ENCODE measurements around the gene CFAP54. TPM values are rescaled to one million over a fixed set of nuclear protein-coding genes. Genes with fewer than 3 reads are reported as not detected.
A peak's percentile ranks its signal among the peaks of the same experiment; 100 is the strongest.

Gene CFAP54
- total RNA-seq, 1 experiment from 2014 or later = 0.09 TPM

DNA sequence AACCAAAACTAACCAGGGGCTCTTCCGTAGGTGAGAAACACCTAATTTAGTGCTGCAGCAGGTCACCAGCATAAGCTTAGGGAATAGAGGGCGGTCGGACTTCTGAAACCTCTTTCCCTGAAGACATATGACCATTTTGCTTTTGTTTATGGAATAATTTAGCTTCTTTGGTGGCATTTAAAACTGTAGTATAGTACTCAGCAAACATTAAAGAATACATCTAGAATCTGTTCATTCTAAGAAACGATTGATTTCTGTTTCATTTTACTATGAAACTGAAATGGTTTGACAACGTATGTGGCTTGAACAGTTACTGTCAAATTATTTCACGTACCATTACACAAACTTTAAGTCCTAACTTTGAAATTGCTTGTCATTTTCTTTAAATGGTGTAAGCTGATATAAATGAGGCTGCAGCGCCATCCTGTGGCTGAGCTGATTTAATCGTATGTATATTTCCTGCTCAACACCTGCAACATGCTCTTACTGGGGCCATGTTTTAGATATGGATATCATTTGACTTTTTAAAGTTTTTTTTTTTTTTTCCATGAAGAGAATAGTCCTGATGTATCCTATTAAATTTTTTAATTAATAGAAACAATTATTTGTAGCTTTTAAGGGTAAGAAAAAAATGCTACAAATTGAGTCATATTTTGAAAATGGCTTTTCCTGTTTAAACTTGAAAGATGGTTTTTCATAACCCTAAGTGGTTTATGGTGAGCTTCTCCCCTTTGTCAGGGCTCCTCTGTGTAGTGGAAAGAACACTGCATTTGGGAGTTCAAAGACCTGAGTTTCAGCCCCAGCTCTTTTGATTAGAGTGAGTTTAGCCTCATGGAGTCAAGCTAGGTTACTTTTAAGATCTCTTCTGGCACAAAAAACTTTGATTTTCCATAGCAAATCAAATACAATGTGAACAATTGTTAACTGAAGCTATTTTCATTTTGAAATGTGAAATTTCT, 27.4 kb downstream of the CFAP54 start:
- TF ChIP-seq, protein P1, sequence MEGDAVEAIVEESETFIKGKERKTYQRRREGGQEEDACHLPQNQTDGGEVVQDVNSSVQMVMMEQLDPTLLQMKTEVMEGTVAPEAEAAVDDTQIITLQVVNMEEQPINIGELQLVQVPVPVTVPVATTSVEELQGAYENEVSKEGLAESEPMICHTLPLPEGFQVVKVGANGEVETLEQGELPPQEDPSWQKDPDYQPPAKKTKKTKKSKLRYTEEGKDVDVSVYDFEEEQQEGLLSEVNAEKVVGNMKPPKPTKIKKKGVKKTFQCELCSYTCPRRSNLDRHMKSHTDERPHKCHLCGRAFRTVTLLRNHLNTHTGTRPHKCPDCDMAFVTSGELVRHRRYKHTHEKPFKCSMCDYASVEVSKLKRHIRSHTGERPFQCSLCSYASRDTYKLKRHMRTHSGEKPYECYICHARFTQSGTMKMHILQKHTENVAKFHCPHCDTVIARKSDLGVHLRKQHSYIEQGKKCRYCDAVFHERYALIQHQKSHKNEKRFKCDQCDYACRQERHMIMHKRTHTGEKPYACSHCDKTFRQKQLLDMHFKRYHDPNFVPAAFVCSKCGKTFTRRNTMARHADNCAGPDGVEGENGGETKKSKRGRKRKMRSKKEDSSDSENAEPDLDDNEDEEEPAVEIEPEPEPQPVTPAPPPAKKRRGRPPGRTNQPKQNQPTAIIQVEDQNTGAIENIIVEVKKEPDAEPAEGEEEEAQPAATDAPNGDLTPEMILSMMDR (IDR thresholded peaks at IDR 0.05) = peak; percentile 61
- TF ChIP-seq, protein P2, sequence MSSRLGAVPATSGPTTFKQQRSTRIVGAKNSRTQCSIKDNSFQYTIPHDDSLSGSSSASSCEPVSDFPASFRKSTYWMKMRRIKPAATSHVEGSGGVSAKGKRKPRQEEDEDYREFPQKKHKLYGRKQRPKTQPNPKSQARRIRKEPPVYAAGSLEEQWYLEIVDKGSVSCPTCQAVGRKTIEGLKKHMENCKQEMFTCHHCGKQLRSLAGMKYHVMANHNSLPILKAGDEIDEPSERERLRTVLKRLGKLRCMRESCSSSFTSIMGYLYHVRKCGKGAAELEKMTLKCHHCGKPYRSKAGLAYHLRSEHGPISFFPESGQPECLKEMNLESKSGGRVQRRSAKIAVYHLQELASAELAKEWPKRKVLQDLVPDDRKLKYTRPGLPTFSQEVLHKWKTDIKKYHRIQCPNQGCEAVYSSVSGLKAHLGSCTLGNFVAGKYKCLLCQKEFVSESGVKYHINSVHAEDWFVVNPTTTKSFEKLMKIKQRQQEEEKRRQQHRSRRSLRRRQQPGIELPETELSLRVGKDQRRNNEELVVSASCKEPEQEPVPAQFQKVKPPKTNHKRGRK (CRISPR knock-in tag; IDR thresholded peaks at IDR 0.05; ENCODE audit: borderline replicate concordance) = no peak
- DNase-seq (ENCODE audit: low spot score) (peak; percentile 79), ATAC-seq (peak; percentile 28; the same call in 1 of the 2 replicates)
- H3K36me3 Mint-ChIP-seq = no peaks in the 10 kb centered on the region
- peaks cover 20% of the 10 kb centered on the region for H3K4me1 Mint-ChIP-seq
- H3K27ac Mint-ChIP-seq = no peak overlapping the region
- no peaks in the 10 kb centered on the region for H3K9me3 Mint-ChIP-seq
- CTCF ChIA-PET = interaction anchor here (0.5 to 2.1 kb wide), 24 partner anchors 9 to 573 kb away, joined by 3 to 22 read pairs (median 4); partner anchors contain the start of genes AMDHD1, CCDC38, CDK17 and CFAP54
- H3K27me3 Mint-ChIP-seq (ENCODE audit: low read depth) = no peaks in the 10 kb centered on the region
- H3K4me3 Mint-ChIP-seq = no peak overlapping the region
- POLR2A ChIA-PET = interaction anchor here (0.6 kb wide), 1 partner anchor 301 kb away, joined by 3 read pairs; no protein-coding TSS in a partner anchor

DNA sequence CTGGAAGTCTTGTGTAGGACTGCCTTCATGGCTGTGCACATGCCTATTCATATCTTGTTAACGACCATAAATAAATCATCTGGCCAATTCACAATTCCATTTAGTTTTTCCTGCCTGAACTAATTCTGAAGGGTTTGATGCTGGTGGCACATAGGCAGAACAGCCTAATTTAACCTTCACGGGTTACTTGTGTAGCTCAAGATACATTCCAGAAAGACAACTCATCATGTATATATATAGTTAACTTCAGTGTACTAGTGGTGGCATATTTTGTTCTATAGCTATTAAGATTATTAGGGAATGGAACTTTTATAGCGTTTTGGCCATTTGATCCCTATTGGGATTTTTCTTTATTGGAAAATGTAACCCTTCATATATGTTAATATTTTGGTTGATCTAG, 31.4 kb downstream of the CFAP54 start:
- POLR2A ChIA-PET = no interaction called here
- Mint-ChIP-seq H3K9me3 (no peaks in the 10 kb centered on the region), H3K4me1 (peaks cover 21% of the 10 kb centered on the region), H3K4me3 (no peak overlapping the region), H3K27ac (no peak overlapping the region), H3K36me3 (no peaks in the 10 kb centered on the region), H3K27me3 (ENCODE audit: low read depth) (no peaks in the 10 kb centered on the region)
- DNase-seq (ENCODE audit: low spot score) (no peak), ATAC-seq (no peak)
- CTCF ChIA-PET = no interaction called here
- TF ChIP-seq, protein P1 (IDR thresholded peaks at IDR 0.05) = no peak
- TF ChIP-seq IRF1 (CRISPR knock-in tag; IDR thresholded peaks at IDR 0.05) (no peak), ZNF671 (CRISPR knock-in tag; IDR thresholded peaks at IDR 0.05) (no peak), PRRX2 (CRISPR knock-in tag; IDR thresholded peaks at IDR 0.05) (no peak), TP53 (CRISPR knock-in tag; IDR thresholded peaks at IDR 0.05) (no peak), FOXK1 (CRISPR knock-in tag; IDR thresholded peaks at IDR 0.05) (no peak)

DNA sequence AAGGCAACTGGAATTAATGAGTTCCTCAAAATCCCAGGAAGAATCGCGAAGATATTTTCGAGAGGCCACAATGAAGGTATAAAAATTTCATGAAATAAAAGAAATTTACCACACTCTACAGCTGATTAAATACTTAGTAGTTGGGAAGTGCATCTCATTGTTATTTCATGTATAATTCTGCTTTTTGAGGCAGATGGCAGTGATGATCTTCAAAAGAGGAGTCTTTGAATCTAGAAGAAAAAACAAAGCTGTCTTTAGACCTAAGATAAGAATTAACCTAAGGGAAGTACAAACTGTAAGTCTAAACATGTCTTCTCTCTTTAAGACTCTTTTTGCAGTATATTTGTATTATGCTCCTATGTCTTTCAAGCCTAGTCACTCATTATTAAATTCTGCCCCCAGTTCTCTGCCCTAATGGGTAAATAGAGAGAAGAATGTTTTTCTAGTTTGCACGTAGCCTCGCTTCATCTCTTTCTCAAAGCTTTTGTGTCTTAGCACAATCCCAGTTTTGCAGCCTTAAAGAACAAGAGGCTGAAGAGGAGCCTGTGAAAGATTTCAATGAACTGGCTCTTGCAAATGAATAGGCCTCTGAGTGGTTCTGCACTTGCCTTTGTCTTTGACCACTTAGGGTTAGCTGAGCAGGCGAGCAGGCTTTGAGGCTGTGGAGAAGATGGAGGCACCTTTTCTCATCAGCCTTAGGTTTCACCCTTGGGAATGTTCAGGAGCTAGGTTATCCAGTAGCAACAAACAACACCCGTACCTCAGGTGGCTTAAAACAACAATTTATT, 32.7 kb downstream of the CFAP54 start:
- no peaks in the 10 kb centered on the region for H3K9me3 Mint-ChIP-seq
- no peak for DNase-seq (ENCODE audit: low spot score)
- H3K4me1 Mint-ChIP-seq = peaks cover 21% of the 10 kb centered on the region
- H3K27me3 Mint-ChIP-seq (ENCODE audit: low read depth) = no peaks in the 10 kb centered on the region
- peak overlapping the region; percentile 87 for H3K27ac Mint-ChIP-seq
- TF ChIP-seq, protein P3, sequence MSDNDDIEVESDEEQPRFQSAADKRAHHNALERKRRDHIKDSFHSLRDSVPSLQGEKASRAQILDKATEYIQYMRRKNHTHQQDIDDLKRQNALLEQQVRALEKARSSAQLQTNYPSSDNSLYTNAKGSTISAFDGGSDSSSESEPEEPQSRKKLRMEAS (CRISPR knock-in tag; IDR thresholded peaks at IDR 0.05) = no peak
- TF ChIP-seq NFATC4 (CRISPR knock-in tag; IDR thresholded peaks at IDR 0.05) (no peak), ELF4 (CRISPR knock-in tag; IDR thresholded peaks at IDR 0.05; ENCODE audit: low read depth) (no peak), ZNF263 (CRISPR knock-in tag; IDR thresholded peaks at IDR 0.05; ENCODE audit: low read depth) (no peak)
- 0 out of 2 replicates have a peak overlapping the region, but pooled peaks have one; percentile 8 for H3K4me3 Mint-ChIP-seq
- ChIA-PET POLR2A (interaction anchor here (0.5 kb wide), 2 partner anchors 304 to 305 kb away, joined by 3 to 4 read pairs; no protein-coding TSS in a partner anchor), CTCF (interaction anchor here (0.6 to 1.5 kb wide), 6 partner anchors 32 to 533 kb away, joined by 3 to 5 read pairs (median 4); partner anchors contain the start of gene CFAP54)
- H3K36me3 Mint-ChIP-seq = no peaks in the 10 kb centered on the region
- peak; percentile 99 for ATAC-seq
